Stomach (tissue), 4 donors: ENCODE results near the gene AP3D1.

Experiments
- CTCF ChIP-seq, 7 experiments: fragments of 450-650 bp in 4 of 7; fragments of 200-600 bp in 3 of 7; sonication (generic) in 3 of 7; IDR thresholded peaks; one replicate each; pipeline ENCODE4 v1.5.1; 2016 to 2019; ENCODE audit warnings: antibody characterized with exemption in 7 of 7, control low read depth in 2 of 7, mild to moderate bottlenecking in 1 of 7
- EP300 ChIP-seq: sonication (generic); formaldehyde crosslinking; IDR thresholded peaks from one replicate; pipeline ENCODE4 v1.6.1; 2017; ENCODE audit warnings: antibody characterized with exemption

- no peak for TF ChIP-seq EP300
- TF ChIP-seq CTCF (IDR thresholded peaks at IDR 0.05) = no peak
Observed at GRCh38 chr19:2188708-2189385, 37.5 kb upstream of the AP3D1 start.
